K562 (cell line): ENCODE data around the gene PTOV1. TPM values are rescaled to one million over a fixed set of nuclear protein-coding genes. Genes with fewer than 3 reads are reported as not detected.

Experiments
- BCOR ChIP-seq: fragments of 450-650 bp; IDR thresholded peaks from 2 replicates; pipeline ENCODE4 v1.6.1; 2016
- CEBPG ChIP-seq, 3 experiments: fragments of 200-800 bp in 1 of 3; sonication (Bioruptor generic) in 1 of 3; sonication (generic) in 1 of 3; formaldehyde crosslinking in 1 of 3; IDR thresholded peaks in 2 of 3; conservative IDR thresholded peaks in 1 of 3; 2 replicates each; pipeline versions ENCODE4 v1.6.1 to v1.8.0; 2016 to 2022; ENCODE audit warnings: missing compliant biosample characterization in 2 of 3, missing genetic modification characterization in 2 of 3, mild to moderate bottlenecking in 1 of 3, missing genetic modification reagents in 1 of 3
- DLX4 ChIP-seq: fragments of 250-450 bp; sonication (Bioruptor Pico); IDR thresholded peaks from 2 replicates; pipeline ENCODE4 v1.6.1; 2021; ENCODE audit warnings: mild to moderate bottlenecking
- DMBX1 ChIP-seq: fragments of 250-450 bp; sonication (Bioruptor Pico); IDR thresholded peaks from 2 replicates; pipeline ENCODE4 v1.8.0; 2022; ENCODE audit warnings: inconsistent platforms, mild to moderate bottlenecking, moderate library complexity, borderline replicate concordance
- DPF2 ChIP-seq: fragments of 450-650 bp; IDR thresholded peaks from 2 replicates; pipeline ENCODE4 v1.6.1; 2016
- ELK3 ChIP-seq: fragments of 450-650 bp; formaldehyde crosslinking; IDR thresholded peaks from 2 replicates; pipeline ENCODE4 v1.4.0; 2020; ENCODE audit warnings: mild to moderate bottlenecking
- FUS ChIP-seq: fragments of 200-400 bp; formaldehyde crosslinking; optimal IDR thresholded peaks from 2 replicates; pipeline ENCODE3; 2017; ENCODE audit warnings: low read depth, low read length
- GTF2A2 ChIP-seq: IDR thresholded peaks from 2 replicates; pipeline ENCODE4 v1.6.1; 2016; ENCODE audit warnings: mild to moderate bottlenecking, missing genetic modification characterization, missing compliant biosample characterization
- HDAC2 ChIP-seq: fragments of 450-650 bp; IDR thresholded peaks from 2 replicates; pipeline ENCODE4 v1.6.1; 2016; ENCODE audit warnings: mild to moderate bottlenecking
- NCOR1 ChIP-seq: fragments of 450-650 bp; IDR thresholded peaks from 2 replicates; pipeline ENCODE4 v1.6.1; 2016; ENCODE audit warnings: mild to moderate bottlenecking, moderate library complexity
- NFATC3 ChIP-seq: fragments of 450-650 bp; IDR thresholded peaks from 2 replicates; pipeline ENCODE4 v1.6.1; 2017; ENCODE audit warnings: mild to moderate bottlenecking
- NFIX ChIP-seq: fragments of 250-450 bp; sonication (Bioruptor Pico); IDR thresholded peaks from 2 replicates; pipeline ENCODE4 v1.4.0; 2020; ENCODE audit warnings: low read depth, mild to moderate bottlenecking, moderate library complexity
- NR3C1 ChIP-seq: sonication (generic); formaldehyde crosslinking; IDR thresholded peaks from 2 replicates; pipeline ENCODE4 v1.8.1; 2022; ENCODE audit warnings: missing genetic modification reagents
- PCBP1 ChIP-seq: fragments of 200-400 bp; formaldehyde crosslinking; IDR thresholded peaks from 2 replicates; pipeline ENCODE4 v1.6.1; 2018; ENCODE audit warnings: mild to moderate bottlenecking, low read depth, low read length; ENCODE audit not compliant: poor library complexity, severe bottlenecking
- PHF20 ChIP-seq: fragments of 450-650 bp; IDR thresholded peaks from 2 replicates; pipeline ENCODE4 v1.6.1; 2018; ENCODE audit not compliant: partially characterized antibody
- RB1 ChIP-seq: fragments of 450-650 bp; IDR thresholded peaks from 2 replicates; pipeline ENCODE4 v1.6.1; 2017; ENCODE audit warnings: low read depth, mild to moderate bottlenecking
- RBM34 ChIP-seq: fragments of 200-400 bp; formaldehyde crosslinking; IDR thresholded peaks from 2 replicates; pipeline ENCODE4 v1.6.1; 2018; ENCODE audit warnings: low read length, borderline replicate concordance; ENCODE audit not compliant: insufficient read depth
- TBP ChIP-seq: optimal IDR thresholded peaks from 2 replicates; pipeline ENCODE3; 2011; ENCODE audit warnings: low read depth, low read length, improper control_type of control experiment
- TEAD2 ChIP-seq: fragments of 450-650 bp; IDR thresholded peaks from 2 replicates; pipeline ENCODE4 v1.6.1; 2016; ENCODE audit warnings: missing genetic modification characterization, control low read depth, missing compliant biosample characterization
- TFAM ChIP-seq: fragments of 250-450 bp; sonication (Bioruptor Pico); conservative IDR thresholded peaks from 2 replicates; pipeline ENCODE4 v1.5.0; 2021; ENCODE audit warnings: mild to moderate bottlenecking, moderate library complexity
- TFAP4 ChIP-seq: sonication (generic); formaldehyde crosslinking; IDR thresholded peaks from 2 replicates; pipeline ENCODE4 v1.8.0; 2022; ENCODE audit warnings: missing genetic modification reagents, mild to moderate bottlenecking, moderate library complexity, borderline replicate concordance
- XRCC3 ChIP-seq: fragments of 450-650 bp; IDR thresholded peaks from 2 replicates; pipeline ENCODE4 v1.6.1; 2017; ENCODE audit warnings: mild to moderate bottlenecking, moderate library complexity
- YBX1 ChIP-seq: fragments of 450-650 bp; IDR thresholded peaks from 2 replicates; pipeline ENCODE4 v1.7.1; 2016; ENCODE audit warnings: mild to moderate bottlenecking
- ZNF76 ChIP-seq: fragments of 250-450 bp; sonication (Bioruptor Pico); IDR thresholded peaks from 2 replicates; pipeline ENCODE4 v1.4.0; 2020; ENCODE audit warnings: mild to moderate bottlenecking, moderate library complexity, borderline replicate concordance
- ZSCAN32 ChIP-seq: fragments of 450-650 bp; formaldehyde crosslinking; IDR thresholded peaks from 2 replicates; pipeline ENCODE4 v1.4.0; 2020; ENCODE audit warnings: mild to moderate bottlenecking, moderate library complexity
- polyA plus RNA-seq, 8 experiments: library from polyadenylated mRNA; depleted of rRNA in 4 of 8; stranded (reverse) in 5 of 8; unstranded in 3 of 8; fragments of >200 nt; fragmentation: Nextera tagmentation in 2 of 8; fragmentation: Illumina TruSeq in 1 of 8; extraction: Ambion mirVana in 2 of 8; extraction: Trizol in 1 of 8; gene quantifications; 2 replicates each; pipeline versions ENCODE4 v1.2.1 to v1.2.3, GENCODE V29; 2011 to 2014; ENCODE audit warnings: inconsistent platforms in 1 of 8, missing spikeins in 1 of 8
- total RNA-seq, 7 experiments: library from RNA; depleted of rRNA in 6 of 7; stranded (reverse); fragments of >200 nt in 6 of 7; fragmentation: Illumina TruSeq in 2 of 7; extraction: Trizol in 2 of 7; gene quantifications; 2 replicates each; pipeline versions ENCODE4 v1.2.1 to v1.2.3, GENCODE V29; 2011 to 2021; ENCODE audit warnings: low replicate concordance in 1 of 7
- TF ChIP-seq, protein P1 (sequence below): fragments of 200-800 bp; sonication (Bioruptor generic); IDR thresholded peaks from 2 replicates; pipeline ENCODE4 v1.6.1; 2017; ENCODE audit warnings: missing genetic modification characterization, missing compliant biosample characterization

PTOV1 gene
- total and polyA plus RNA-seq, 9 of the 15 experiments (the other 6 are each of a cell fraction or from before 2014, with no cell fraction given): 4.9 to 169 (median 43.5) TPM

DNA sequence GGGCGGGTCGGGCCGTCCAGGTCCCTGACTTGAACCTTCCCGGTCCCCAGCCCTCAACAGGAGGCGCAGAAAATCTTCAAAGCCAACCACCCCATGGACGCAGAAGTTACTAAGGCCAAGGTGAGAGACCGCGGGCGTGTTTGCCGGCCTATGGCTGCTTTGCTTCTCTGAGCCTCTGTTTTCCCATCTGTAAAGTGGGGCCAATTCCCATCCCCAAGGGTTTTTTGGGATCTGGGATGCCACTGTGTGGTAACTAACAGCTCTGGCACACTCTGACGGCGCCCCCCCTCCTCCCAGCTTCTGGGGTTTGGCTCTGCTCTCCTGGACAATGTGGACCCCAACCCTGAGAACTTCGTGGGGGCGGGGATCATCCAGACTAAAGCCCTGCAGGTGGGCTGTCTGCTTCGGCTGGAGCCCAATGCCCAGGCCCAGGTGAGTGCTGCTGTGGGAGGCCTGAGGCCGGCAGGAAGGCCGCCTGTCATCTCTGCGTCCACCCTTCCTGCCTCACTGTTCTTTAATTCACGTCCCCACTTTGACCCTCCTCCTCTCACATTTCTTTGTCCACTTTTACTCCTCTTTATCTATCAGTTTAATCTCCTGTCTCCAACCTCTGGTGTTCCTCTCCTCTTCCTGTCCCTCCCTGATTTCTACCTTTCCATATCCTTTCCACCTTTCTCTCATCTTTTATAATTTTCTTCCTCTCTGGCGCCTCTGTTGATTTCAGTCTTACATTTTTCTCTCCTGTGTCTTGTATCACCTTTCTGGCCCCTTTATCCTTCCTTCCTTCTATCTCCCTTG, 44.9 kb upstream of the PTOV1 start (continued):
- TF ChIP-seq YBX1: no peak
- peak; percentile 68; the same call in 1 of the 2 replicates for TF ChIP-seq HDAC2
- no peak for TF ChIP-seq DLX4 (CRISPR knock-in tag)
- TF ChIP-seq CEBPG (CRISPR knock-in tag; IDR thresholded peaks at IDR 0.05): no peak
- TF ChIP-seq CEBPG (tag; conservative IDR thresholded peaks at IDR 0.05 in 1 of 2, IDR thresholded peaks at IDR 0.05 in 1 of 2): no peak
- no peak for TF ChIP-seq GTF2A2
- TF ChIP-seq RB1: no peak
- TF ChIP-seq, protein P1, sequence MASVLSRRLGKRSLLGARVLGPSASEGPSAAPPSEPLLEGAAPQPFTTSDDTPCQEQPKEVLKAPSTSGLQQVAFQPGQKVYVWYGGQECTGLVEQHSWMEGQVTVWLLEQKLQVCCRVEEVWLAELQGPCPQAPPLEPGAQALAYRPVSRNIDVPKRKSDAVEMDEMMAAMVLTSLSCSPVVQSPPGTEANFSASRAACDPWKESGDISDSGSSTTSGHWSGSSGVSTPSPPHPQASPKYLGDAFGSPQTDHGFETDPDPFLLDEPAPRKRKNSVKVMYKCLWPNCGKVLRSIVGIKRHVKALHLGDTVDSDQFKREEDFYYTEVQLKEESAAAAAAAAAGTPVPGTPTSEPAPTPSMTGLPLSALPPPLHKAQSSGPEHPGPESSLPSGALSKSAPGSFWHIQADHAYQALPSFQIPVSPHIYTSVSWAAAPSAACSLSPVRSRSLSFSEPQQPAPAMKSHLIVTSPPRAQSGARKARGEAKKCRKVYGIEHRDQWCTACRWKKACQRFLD (CRISPR knock-in tag): no peak
- TF ChIP-seq XRCC3: no peak
- no peak for TF ChIP-seq ELK3 (CRISPR knock-in tag)
- TF ChIP-seq FUS: no peak
- no peak for TF ChIP-seq DMBX1 (CRISPR knock-in tag)
- peak; percentile 46 for TF ChIP-seq PHF20
- TF ChIP-seq TFAM (CRISPR knock-in tag): no peak
- TF ChIP-seq ZSCAN32 (CRISPR knock-in tag): no peak
- no peak for TF ChIP-seq NFIX
- TF ChIP-seq TFAP4: no peak; the same call in 1 of the 2 replicates
- peak; percentile 98 for TF ChIP-seq BCOR
- peak; percentile 10 for TF ChIP-seq PCBP1
- TF ChIP-seq ZNF76: no peak
- no peak for TF ChIP-seq NCOR1
- no peak for TF ChIP-seq RBM34
- no peak for TF ChIP-seq TEAD2
- no peak for TF ChIP-seq TBP
- TF ChIP-seq NR3C1 (CRISPR knock-in tag): no peak
- no peak for TF ChIP-seq NFATC3
- no peak for TF ChIP-seq DPF2
